Stimulated activated CD4-positive, alpha-beta T cell treated with anti-CD3 and anti-CD28 coated beads, Interleukin-2, amount 100 ng/mL, for 48 hours (primary cell): ENCODE measurements around the gene RTL5.
"Not testable (repeated sequence)": the region's sequence is repeated elsewhere in the genome, so short reads cannot be mapped to it uniquely, and the experiment has no call there.

Experiments used
- DNase-seq, 2 donors: peaks; one replicate each; pipeline ENCODE4 v3.0.0-alpha.2; 2020

The RTL5 gene

DNA sequence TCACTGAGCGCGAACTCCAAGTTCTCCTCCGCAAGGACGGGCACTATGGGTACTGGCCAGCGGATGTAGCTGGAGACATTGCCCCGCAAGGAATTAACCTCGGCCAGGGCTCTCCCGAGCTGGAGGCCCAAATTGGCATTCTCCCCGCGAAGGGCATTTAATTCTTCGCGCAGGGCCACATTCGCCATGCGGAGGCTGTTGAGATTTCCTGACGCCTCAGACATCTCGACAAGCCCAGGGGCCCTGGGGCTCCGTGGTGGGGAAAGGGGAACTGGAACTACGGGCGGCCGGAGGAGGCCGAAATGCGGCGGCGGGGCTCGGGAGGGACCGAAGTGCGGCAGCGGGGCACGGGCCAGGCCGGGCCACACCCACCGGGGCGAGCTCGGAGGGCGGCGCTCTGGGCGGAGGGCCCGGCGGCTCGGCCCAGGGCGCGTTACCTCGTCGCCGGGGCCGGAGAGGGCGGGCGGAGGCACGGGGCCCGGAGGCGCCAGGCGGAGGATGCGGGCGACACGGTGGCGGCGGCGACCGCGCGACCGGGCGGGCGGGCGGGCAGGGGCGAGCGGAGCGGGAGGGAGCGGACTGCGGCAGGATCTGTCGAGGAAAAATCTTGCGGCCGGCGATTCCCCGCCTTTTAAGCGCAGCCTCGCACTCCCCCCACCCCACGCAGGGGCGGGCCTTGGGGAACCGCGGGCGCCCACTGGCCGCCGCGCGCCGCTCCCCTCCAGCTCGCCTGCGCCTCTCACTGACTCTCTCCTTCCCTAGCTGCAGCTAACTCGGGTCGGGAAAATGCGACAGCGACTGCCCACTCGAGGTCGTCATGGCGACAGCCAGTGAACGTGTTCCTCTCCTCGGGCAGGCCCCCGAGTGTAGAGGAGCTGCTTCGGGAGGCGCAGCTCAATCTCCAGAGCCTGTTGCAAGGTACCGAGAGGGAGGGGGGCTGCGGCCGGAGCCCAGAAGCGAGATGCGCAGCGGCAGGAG lies at the start of gene RTL5:
RTL5 (minus strand) TSS at position 599 of the 978 bp plus-strand sequence.
- peak; percentile 24 to 27 for DNase-seq

DNA sequence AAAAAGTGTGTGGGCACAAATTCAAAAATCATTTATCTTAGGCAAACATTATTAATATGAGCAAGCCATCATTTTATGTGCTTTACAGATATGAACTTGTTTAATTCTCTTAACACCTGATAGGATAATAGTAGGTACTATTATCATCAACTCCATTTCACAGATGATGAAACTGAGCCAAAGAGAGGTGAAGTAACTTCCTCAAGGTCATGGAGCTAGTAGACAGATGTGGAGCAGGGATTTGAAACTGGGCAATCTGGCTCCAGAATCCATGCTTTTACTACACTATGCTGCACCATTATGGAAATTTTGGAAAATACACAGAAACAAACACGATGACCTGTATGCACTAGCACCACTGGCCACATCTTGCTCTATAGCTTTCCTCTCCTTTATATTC lies 48.8 kb upstream of the RTL5 start:
- DNase-seq = no peak

DNA sequence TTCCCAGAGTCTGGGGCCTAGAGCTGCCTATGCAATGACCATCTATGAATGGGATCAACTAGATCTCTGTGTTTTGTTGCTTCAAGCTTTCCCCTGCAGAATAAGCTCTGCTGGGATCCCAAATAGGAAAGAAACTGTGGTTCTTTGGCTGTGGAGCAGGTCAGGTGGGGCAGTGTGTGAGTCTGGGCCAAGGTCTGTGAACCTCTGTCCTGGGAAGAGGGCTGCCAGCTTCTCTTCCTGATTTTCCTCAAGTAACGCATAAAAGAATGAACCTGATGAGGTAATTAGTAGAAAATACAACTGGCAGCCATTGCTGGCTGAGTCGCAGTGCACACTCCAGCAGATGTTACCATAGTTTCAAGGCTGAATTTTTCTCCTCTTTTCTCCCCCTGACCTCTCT lies 45.3 kb upstream of the RTL5 start:
- DNase-seq = no peak

DNA sequence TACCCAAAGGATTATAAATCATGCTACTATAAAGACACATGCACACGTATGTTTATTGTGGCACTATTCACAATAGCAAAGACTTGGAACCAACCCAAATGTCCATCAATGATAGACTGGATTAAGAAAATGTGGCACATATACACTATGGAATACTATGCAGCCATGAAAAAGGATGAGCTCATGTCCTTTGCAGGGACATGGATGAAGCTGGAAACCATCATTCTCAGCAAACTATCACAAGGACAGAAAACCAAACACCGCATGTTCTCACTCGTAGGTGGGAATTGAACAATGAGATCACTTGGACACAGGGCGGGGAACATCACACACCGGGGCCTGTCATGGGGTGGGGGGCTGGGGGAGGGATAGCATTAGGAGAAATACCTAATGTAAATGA lies 44.6 kb upstream of the RTL5 start:
- not testable (repeated sequence) for DNase-seq

DNA sequence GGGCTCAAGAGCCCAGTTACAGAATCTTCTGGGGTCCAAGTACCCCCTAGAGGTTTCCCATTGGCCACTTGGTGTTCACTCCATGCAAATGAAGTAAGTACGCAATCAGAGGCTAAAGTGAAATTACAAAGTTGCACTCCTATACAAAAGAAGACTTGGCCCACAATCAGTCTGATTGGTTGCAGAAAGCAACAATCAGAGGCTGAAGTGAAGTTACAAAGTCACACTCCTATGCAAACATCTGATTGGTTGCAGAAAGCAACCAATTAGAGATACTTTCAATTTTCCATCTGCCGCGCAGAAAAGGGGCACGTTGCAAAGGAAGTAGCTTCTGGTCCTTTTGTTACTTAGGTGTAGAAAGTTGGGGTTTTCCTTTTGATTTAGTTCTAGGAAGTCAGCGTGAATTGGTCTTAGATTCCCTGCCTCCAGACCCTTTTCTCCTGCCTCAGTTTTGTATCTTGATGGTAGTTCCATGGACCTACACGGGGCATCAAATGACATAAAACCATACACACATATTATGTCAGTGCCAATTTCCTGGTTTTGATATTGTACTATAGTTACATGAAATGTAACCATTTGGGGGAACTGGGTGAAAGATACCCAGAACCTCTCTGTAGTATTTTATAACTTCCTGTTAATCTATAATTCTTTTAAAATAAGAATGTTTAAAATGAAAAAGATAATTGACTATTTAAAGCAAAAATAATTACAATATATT lies 37.5 kb upstream of the RTL5 start:
- DNase-seq = peak; percentile 4 to 10

DNA sequence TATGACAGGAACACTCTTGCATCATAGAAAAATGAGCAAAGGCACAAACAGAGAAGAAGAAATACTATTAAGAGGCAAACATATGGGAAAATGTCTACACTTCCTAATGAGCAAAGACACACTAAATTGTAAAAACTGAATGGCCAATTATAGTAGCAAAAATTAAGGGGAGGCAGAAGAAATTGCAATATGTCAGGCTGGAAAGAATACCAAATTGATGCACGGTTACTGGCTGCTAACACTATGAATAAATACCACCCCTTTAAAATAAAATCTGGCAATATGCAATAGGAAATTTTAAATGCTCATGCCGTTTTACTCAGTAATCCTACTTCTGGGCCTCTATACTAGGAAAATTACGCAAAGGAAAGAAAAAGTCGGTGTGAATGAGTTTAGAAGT lies 33.8 kb upstream of the RTL5 start:
- DNase-seq = no peak

DNA sequence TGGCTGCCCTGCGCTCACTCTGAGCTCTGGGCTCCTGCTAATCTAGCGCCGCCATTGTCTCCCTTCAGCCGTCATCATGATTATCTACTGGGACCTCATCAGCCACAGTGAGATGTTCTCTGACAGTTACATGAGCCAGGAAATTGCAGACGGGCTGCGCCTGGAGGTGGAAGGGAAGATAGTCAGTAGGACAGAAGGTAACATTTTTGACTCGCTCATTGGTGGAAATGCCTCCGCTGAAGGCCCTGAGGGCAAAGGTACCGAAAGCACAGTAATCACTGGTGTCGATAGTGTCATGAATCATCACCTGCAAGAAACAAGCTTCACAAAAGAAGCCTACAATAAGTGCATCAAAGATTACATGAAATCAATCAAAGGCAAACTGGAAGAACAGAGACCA lies 28.1 kb upstream of the RTL5 start:
- DNase-seq = no peak

DNA sequence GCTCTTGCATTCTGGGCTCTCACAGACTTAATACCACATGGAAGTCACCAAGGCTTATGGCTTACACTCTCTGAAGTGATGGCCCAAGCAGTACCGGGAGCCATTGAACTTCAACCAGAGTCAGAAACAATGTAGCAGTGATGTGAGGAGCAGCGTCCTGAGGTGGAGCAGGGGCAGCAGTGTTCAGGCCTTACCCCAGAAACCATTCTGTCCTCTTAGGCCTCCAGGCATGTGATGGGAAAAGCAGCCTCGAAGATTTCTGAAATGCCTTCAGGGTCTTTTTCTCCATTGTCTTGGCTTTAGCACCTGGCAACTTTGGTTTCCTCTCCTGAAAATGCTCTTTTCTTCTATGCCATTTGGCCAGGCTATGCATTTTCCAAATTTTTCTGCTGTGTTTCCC lies 27.1 kb upstream of the RTL5 start:
- DNase-seq = no peak

DNA sequence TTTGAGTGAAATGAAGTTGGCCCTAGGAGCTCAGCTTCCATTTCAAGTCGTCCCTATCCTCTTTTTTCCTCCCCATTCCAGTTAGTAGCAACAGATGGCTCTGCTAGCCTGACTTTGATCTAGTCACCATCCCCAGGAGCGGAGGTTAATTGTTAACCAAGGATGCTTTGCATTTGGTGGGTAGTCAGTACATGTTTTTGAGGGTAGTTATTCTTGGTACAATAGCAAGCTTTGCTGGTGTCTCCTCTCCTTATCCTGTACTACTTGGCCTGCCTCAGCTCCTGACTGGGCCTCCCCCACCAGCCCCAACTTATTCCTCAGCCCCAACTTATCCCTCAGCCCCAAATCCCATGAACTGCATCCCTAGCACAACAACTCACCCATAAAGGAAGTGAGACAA lies 14.8 kb upstream of the RTL5 start:
- no peak for DNase-seq

DNA sequence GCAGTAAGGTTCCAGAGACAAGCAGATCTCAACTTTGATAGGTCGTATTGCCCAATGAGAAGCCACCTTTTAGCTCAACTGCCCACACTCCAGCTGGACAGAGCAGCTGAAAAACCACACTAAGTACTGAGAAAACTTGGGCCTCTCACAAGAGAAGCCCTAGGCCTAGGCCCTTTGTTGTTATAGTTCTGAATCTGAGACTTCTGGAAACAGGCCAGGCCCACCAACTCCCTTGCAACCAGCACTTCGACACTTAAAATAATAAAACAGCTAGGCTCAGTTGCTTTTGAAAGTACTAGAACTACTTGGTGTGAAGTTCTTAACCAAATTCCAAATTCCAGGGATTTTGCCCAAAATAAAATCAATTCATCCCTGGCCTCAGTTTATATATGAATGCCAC lies 13.5 kb upstream of the RTL5 start:
- DNase-seq = no peak

DNA sequence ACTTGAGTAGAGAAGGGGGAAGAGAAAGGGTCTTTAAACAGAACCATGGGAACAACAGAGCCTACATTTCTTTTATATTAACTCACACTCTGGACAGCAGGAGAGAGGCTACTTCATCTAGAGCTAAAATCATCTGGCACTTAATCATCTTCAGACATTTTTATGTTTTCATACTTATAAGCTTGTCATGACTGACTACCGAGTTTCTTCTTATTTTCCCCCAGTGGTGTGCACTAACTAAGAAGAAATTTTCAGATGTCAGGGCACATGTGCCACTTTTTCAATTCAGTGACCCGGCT lies 11.8 kb upstream of the RTL5 start:
- DNase-seq = no peak

DNA sequence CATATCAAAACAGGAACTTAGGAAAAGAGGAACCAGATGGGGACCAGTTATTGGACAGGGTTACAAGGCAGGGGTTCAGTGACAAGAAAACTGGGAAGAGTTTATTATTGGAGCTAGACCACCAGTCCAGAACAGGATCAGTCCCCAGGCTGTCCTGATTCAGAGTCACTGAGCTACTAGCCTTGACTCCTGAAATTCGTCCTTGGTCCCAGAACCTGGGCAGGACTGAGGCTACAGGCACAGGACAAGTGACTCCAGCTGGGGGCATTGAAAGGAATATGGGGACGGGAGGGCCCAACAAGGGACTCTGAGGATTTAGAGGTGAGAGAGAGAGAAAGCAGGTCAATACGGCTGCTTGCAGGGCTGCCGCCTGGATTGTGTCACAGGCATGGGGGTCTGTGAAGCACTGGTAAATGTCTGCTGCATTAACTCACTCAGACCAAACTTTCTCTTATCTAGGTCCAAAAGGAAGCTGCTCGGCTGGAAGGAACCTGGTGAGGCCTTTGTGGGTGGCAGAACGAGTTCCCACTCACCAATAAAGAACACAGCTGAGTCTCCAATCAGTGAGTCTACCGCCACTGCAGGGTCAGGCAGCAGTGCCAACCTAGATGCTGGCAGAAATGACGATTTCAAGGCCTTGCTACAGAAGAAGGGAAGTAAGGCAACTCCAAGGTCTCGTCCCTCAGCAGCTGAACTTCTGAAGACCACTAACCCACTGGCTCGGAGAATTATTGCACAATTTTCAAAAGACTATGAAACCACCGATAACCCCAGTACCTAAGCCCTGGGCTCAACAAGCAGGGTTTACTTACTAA lies 11.3 kb upstream of the RTL5 start:
- no peak for DNase-seq

DNA sequence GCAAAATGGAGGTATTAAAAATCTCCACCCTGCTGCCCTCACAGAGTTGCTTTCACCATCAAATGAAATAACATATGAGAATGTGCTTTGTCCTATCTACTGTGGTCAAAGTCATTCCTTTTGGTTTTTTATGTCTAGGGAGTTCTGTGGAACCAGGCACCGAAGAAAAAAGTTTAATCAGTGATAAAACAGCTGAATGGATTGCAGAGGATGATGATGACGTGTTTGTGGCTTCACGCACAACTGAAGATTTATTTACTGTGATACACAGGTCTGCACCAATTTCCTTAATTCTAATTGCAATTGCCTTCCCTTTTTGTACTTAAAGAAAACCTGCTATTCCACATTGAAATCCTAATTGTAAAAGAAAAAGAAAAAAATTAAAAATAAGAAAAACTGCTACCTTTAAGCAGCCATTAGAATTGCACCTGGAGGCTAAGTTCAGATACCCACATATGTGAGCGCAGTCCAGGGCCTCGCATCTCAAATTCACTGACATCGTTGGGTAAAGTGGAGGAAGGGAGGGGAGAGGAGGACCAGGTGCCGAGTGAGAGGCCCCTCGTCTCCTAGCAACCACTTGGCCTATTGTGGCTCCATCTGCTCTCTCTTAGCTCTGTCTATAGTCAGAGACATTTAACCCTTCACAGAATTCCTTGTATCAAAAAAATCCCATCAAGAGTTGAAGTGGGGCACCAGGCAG lies 10.5 kb upstream of the RTL5 start:
- no peak for DNase-seq

DNA sequence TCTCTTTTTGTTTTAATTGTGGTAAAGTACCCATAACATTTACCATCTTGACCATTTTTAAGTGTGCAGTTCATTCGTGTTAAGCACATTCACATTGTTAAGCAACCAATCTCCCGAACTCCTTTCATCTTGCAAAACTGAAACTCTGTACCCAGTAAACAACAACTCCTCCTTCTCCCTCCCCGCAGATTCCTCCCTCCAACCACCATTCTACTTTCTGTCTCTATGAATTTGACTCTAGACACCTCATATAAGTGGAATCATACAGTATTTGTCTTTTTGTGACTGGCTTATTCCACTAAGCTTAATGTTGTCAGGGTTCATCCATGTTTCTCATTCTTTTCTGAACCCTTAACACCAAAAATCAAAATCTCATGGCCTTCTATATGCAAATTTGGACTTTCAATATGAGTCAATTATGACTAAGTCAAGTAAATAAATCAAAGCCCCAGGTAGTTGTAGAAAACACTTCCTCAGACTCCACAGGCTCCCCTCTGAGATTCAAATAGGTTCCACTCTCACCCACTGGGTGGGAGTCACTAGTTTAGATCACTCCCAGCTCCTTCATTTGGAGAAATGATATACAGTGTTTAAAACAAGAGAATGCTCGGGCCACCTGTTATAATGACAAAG lies 9.8 kb upstream of the RTL5 start:
- DNase-seq = no peak

DNA sequence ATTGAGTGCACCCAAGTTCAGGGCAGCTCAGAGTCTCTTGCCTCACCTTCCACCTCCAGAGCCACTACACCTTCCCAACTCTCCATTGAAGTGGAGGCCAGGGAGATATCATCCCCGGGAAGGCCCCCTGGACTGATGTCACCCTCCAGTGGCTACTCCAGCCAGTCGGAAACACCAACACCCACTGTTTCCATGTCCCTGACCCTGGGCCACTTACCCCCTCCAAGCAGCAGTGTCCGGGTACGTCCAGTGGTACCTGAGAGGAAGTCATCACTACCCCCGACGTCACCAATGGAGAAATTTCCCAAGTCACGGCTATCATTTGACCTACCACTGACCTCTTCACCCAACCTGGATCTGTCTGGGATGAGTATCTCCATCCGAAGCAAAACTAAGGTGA lies 7.8 kb upstream of the RTL5 start:
- DNase-seq = no peak

DNA sequence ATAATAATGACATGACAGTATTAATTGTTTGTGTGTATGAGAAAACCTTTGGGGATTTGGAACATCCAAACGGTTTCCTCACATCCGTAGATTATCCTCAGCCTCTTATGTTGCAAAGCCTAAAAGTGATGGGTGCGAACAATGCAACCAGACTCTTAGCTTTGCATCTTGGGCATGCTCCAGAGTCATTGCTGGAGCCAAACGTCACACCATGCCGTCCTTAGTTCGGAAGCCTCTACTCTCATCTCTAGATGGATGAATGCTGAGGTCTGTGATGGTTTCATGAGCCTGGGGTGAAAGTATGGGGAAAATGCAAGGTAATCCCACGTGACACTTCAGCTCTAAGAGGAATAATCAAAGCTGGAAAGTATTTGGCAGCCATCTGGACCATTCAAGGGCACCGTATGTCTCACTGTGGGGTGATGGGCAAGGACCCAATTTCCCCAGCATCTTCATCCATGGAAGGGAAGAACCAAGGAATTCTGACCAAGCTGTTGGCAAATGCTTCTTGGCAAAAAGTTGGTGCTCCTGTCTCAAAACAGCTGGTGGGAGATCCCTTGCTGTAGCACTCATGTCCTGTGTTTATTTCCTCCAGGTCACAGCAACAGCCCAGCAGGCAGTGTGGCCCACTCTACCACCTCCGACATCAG lies 6.3 kb upstream of the RTL5 start:
- DNase-seq = no peak

DNA sequence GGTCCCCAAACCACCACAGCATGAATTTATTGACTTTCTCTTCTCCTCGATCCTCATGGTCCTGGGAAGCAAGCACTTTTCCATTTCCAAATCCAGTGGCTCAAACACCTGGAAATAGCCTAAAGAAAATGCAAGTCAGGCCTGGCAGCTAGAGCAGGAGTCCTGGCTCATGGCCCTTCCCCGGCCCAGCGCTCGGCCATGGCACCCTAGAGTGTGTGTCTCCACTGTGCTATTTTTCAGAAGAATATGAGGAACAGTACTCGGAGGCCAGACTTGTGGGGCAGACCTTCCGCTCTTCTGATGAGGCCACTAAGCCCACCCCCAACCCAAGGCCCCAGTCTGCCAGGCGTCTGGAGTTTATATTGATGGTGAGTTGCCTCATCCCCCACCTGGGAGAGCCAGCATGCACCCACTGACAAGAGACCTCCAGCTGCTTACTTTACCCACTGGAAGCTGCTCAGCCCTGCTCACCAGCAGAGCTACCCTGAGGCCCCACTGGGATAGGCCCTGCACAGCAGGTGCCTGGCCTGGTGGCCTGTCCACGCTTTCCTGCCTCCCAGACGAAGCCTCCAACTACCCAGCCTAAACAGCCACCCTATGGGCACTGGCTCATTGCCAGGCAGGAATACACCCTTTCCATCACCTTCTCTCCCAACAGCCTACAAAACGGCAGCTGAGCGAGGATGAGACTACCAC lies 2.3 kb upstream of the RTL5 start:
- no peak for DNase-seq

DNA sequence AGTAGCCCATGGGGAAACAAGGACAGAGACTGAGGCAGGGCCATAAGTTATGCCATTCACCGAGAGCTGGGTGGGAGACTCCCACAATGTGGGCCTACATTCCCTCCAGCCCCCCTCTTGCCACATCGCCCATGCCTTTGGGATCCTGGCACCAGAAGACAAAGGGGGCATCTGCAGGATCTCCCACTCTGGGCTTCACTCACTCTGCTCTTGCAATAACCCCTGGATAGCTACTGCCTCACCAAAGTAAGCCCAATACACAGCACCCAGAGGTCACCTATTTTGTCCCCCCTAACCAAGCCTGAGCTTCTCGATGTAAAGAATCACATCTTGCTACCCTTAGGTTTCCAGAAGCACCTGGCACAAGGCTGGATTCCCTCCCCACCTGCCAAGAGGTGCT lies 741 bp upstream of the RTL5 start:
- DNase-seq = no peak

DNA sequence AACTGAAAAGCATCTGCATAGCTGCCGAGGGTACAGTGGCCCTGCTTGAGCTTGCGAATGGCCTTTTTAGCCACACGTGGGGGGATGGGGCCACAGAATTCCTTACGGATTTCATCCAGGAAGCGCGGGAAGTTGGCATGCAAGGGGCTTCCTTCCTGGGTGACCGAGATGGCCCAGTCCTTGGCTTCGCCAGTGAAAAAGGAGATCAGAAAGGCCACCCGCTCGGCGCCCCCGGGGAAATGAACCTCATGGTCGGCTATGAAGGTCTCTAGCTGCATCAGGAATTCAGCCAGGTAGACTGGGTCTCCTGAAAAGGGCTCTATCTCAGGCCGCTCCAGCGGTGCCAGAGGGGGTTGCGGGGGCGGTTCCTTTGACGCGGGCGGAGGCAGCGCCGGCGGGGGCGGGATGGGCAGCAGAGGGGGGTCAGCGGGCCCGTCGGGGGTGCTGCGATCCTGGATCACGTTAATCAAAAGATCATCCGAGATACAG lies 909 bp downstream of the RTL5 start:
- DNase-seq = no peak

DNA sequence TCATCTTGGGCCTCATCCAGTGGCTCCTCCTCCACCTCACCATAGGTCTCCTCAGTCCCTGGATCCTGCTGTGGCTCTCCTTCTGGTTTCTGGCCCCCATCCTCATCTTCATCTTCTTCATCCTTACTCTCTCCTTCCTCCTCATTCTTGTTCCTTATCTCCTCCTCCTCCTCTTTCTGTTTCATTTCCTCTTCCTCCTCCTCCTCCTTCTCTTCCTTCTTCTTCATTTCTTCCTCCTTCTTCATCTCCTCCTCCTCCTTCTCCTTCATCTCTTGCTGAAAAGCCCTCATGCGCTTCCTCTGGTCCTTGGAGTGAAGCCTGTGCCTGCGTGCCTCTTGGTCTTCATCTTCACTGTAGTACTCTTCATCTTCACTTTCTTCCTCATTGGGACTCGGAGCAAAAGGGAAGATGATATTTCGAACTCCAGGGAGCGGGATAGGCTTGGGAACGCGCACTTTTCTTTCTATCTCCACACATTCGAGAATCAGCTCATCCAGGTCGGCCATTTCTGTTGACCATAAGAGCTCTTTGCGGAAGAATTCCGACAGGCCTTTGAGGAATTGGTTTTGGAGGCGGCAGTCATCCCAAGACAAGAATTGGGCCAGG lies 1.5 kb downstream of the RTL5 start:
- DNase-seq = no peak

DNA sequence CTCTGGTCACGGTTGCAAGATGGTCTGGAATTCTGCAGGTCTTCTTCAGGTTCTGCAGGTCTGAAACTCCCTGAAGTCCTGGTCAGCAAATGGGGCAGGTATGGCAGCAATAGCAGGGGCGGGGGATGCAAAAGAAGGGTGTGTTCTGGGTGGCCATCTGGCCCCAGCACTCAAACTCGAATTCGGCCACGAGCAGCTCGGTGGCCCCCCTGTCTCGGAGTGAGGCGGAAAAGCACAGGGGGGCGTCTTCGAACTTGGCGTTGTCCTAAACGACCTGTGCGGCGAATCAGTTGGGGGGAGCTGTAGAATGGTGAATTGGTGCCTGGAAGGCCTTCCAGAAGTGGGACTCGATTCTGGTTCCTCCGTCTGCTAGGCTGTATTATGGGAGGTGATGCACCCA lies 2.1 kb downstream of the RTL5 start:
- no peak for DNase-seq
